HG03378 (cell line): ENCODE data around the gene TBRG4.
"Not testable (repeated sequence)": the region's sequence is repeated elsewhere in the genome, so short reads cannot be mapped to it uniquely, and the experiment has no call there.

Experiments
- ATAC-seq: cut with Tn5 transposase; IDR thresholded peaks from one replicate; pipeline ENCODE4 v1.9.1; 2021; ENCODE audit warnings: mild to moderate bottlenecking, moderate library complexity; ENCODE audit not compliant: unreplicated experiment

Gene TBRG4

GRCh38 chr7:45118292-45118691 lies 6.8 kb upstream of the TBRG4 start:
- ATAC-seq = no peak

- ATAC-seq = no peak
These were observed 6.1 kb upstream of the TBRG4 start for GRCh38 chr7:45117582-45117981.

- ATAC-seq = no peak
These were observed 4.6 kb upstream of the TBRG4 start for GRCh38 chr7:45116048-45116447.

- ATAC-seq = no peak
These were observed 3.4 kb upstream of the TBRG4 start for GRCh38 chr7:45114926-45115325.

GRCh38 chr7:45114257-45114656 lies 2.8 kb upstream of the TBRG4 start:
- ATAC-seq = not testable (repeated sequence)

GRCh38 chr7:45112648-45113047 lies 1.2 kb upstream of the TBRG4 start:
- no peak for ATAC-seq

- no peak for ATAC-seq
These were observed 2.6 kb downstream of the TBRG4 start for GRCh38 chr7:45108863-45109262.

- ATAC-seq = no peak
These were observed 4.1 kb downstream of the TBRG4 start for GRCh38 chr7:45107356-45107755.

- ATAC-seq = no peak
These were observed 4.7 kb downstream of the TBRG4 start for GRCh38 chr7:45106820-45107219.

GRCh38 chr7:45105588-45106188 lies 5.8 kb downstream of the TBRG4 start:
- no peak for ATAC-seq

- ATAC-seq = no peak
These were observed 6.5 kb downstream of the TBRG4 start for GRCh38 chr7:45104844-45105587.

- no peak for ATAC-seq
These were observed 7.3 kb downstream of the TBRG4 start for GRCh38 chr7:45103958-45104843.

- no peak for ATAC-seq
These were observed 8.4 kb downstream of the TBRG4 start for GRCh38 chr7:45102785-45103712.

- ATAC-seq = no peak
These were observed 9.7 kb downstream of the TBRG4 start for GRCh38 chr7:45101748-45102147.

GRCh38 chr7:45100761-45101480 lies 10.6 kb downstream of the TBRG4 start:
- no peak for ATAC-seq

GRCh38 chr7:45099891-45100760 lies 11.4 kb downstream of the TBRG4 start:
- ATAC-seq = no peak

GRCh38 chr7:45098983-45099839 lies 12.3 kb downstream of the TBRG4 start:
- no peak for ATAC-seq

GRCh38 chr7:45092931-45093235 lies 18.6 kb downstream of the TBRG4 start:
- no peak for ATAC-seq
